ENCODE data around the gene PITRM1.

GRCh38 chr10:3123571-3124411, 48.8 kb downstream of the PITRM1 start:
- TF ChIP-seq EZH2phosphoT487 (IDR thresholded peaks at IDR 0.05; ENCODE audit: low read depth, severe bottlenecking, unreplicated experiment): no peak
- TF ChIP-seq EZH2 (IDR thresholded peaks at IDR 0.05; ENCODE audit: borderline replicate concordance): no peak

Data from hepatocyte (in vitro differentiated cells).